NCI-H2227 (cell line): ENCODE measurements around the gene STUM.
A peak's percentile ranks its signal among the peaks of the same experiment; 100 is the strongest.
"Not testable (repeated sequence)": the region's sequence is repeated elsewhere in the genome, so short reads cannot be mapped to it uniquely, and the experiment has no call there.

Experiments used
- DNase-seq: peaks from one replicate; lab custom pipeline; 2025; ENCODE audit not compliant: unreplicated experiment; lab: John Stamatoyannopoulos, UW

STUM gene

DNA sequence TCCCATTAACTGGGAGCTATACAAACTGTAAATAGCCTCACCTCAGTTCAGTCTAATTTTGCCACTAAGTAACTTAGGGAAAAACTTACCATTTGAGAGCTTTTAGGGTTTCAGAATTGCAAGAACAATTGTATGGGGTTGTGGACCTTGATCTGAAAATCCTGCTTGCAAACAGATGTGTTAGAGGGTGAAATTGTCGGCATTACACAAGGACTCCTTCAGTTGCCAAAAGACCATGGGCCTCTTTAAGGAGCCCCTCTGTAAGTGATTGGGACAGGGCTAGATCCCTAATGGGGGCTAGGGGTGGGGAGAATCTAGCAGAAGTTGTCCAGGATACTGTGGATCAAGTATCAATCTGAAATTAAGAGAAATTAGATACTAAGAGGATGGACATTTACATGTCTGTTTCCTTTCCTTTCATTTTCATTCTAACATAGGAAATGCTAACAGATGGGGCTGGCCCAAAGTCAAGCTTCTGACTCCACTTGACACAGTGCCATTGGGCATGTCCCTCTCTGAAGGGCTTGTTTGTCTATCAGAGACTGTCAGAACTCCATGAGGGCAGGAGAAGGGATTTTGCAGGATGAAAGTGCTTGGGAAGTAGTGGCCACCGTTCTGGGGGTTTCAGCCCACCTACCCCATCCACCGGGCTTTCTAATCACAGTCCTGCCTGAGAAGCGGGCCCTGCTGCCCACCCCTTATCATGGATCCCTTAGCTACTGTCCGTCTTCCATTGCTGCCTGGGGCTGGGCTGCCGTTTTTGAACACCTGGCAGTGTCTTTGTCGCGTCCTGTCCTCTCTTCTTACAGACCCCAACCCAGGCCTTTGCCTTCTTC, 54.7 kb downstream of the STUM start:
- DNase-seq: no peak

DNA sequence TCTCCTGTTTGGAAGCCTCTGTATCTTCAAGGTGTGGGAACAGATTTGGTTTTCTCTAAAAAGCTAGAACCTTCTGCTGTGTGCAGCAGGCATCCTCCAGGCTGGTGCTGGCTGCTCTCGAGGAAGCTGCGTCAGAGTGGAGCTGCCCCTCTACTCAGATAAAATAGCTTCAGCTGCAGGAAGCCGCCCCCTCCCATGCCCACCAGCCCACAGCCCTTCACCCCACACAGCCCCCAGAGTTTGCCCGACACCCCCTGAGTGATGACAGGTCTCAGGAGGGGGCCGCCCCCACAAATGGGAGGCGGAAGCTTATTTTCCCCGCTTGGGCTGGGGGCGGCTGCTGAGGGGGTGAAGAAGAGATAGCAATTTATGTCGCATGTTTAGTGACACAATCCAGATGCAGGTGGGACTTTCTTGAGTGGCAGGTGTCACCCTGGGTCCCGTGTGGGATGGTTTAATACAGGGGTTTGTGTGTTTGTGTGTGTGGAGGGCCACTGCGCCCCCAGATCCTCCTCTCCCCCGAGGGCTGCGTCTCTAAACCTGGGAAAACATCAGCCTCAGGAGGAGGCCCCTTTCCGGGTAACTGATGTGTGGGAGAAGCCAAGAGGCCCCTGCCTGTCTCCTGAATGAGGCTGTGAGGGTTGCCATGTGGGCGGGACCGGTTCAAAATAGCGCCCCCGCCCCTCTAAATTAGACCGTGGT, 55.4 kb downstream of the STUM start:
- peak; percentile 5 for DNase-seq

DNA sequence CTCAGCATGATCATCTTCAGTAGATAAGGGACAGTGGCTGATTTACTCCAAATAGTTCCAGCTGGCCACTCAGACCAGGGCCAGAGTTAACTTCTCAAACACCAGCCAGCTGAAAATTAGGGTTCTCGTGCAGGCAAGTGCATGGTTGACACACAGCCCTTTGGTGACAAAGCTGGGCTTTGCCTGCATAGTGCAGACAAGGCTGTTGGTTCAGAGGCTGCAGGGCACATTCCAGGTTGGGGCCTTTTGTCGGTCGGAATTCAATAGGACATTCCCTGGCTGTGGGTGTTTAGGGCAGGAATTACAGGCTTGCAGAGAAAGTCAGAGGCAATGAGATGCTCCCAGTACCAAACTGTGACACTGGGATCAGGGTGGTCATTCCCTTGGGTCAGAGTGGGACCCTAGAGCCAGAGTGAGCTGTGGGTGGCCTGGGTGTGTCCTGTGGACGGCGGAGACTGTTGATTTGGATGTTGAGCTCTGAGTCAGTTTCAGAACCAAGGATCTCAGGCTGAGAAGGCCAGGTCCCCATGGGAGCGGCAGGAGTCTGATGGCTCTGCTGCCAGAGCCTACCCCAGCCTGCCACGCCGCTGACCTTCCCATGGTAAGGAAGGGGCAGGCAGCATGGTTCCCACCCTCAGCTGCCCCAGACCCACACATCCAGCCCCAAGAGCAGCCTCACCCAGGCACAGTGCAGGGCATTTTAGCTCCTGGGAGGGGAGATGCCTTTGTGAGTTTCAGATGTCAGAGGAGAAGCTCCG, 56.2 kb downstream of the STUM start:
- DNase-seq: no peak

DNA sequence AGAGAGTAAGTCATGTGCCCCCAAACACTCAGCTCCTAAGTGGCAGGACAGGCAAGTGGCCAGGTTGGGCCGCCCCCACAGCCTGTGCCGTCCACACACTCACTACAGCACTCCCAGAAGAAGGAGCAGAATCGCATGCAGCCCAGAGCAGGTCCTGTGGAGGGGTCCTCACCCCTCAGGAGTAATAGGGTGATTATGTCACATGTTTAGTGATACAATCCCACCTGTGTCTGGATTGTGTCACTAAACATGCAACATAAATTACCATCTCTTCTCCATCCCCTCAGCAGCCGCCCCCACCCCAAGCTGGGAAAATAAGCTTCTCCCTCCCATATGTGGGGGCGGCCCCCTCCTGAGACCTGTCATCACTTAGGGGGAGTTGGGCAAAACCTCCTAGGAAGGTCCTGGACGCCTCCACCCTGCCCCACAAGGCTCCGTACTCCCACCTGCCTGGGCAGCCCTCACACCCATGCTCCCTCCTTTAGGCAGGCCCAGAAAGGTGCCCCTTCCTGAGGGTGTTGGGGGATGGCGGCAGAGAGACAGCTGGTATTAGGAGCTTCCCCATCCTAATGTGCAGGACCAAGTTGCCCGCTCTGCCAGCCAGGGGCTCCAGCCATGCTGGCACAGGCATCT, 56.9 kb downstream of the STUM start:
- no peak for DNase-seq

DNA sequence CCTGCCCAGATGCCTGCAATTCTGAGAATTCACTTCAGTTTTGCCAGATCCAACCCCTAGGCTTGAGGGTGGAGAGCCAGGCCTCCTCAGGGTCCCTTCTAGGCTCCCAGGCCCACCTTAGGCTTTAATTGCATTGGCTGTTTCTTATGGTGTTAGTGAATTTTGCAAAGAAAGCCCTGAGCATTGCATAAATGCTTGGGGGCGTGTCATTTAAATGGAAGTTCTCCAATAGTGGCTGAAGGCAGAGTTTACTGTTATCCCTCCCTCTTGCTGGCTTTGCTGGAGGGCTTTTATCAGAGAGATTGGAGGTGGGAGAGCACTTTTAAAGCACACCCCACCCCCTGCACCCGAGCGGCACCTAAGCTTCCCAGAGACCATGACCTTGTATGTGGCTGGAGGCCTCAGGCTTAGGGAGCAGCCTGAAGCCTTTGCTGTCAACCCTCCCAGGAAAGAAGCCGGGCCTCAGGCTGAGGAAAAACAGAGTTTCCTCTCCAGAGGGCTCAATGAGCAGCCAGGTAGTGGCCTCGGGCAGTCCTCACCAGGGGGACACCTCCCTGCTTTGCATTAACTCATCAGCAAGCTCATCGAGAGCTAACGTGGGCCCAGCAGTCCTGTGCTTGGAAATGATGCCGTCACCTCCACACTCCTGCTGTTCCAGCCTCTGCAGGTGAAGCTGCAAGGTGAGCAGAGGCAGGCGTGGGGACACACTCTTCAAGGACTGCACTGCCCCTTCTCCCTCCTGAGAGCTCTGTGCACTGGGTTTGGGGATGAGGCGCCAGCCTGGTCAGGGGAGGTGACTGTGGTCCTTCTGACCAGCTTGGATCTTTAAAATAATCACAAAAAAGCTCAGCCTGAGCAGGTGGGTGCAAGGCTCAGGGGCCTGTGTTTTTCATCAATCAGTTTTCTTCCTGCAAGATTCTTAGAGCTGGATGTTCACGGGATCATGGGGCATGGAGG, 58.0 kb downstream of the STUM start:
- no peak for DNase-seq

DNA sequence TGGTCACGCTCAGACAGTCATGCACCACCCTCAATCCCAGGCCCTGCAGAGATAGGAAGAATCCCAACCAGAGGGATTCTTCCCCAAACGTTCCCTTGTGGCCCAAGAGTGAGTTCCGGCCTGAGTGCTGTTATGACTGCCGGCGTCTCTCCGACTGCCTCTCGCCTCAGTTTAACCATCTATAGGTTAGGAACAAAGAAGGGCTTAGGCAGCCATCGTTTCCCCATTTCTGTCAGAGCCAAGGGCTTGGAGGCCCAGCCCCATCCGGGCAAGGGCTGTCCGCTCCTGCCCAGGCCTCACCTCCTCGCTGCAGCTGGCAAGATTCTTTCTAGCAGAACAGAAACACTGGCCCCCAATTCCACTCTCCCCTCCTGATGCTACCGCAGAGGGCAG, 58.7 kb downstream of the STUM start:
- no peak for DNase-seq

DNA sequence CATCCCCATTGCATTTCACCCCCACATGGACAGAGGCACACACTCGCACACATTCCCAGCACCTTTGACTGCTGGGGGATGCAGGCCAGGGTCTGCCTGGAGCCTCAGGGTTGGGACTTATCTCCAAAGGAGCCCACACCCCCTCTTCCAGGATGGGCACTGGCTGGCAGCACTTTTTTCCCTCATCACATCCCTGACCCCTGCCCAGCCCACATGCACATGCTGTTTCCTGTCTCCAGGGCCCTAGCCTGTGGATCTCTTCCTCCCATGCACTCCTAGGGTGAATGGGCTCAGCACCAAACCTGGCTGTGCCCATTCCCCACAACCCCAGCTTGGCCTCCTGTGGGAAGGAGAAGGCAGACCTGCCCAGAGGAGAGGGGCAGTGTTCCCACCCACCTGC, 59.3 kb downstream of the STUM start:
- no peak for DNase-seq

DNA sequence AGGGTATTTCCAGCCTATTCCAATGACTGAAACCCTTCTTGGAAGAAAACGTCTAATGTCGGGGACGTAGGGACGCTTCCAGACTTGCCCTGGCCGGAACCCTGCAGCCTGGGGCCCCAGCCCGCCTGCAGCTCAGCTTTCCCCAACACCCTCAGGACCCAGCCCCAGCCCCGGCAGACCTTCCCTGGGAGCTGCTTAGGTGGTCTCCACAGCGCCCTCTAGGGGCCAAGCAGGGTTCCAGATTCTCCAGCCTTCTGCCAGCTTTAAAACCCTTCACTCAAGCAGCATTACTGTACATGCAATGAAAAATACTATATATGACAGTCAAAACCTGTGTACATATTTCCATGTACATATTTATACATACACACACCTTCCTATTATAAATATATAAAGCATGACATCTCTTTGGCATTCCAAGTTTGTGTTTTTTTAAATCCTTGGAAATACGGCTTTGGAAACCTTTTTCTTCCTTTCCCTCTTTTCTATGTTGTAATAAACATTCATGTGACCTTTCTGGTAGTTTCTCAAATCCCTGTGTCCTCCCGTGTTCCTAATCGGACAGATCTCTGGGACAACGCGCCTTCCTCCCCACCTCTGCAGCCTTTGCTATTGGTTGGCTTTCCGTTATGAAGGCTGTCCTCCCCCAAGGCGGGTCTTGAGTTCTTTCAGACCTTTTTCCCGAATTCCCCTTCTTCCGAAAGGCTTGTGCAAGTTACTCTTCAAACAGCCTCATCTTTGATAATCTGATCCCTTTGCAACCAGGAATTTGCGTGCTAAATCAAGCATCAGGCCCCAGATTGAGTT, 60.3 kb downstream of the STUM start:
- peak; percentile 74 for DNase-seq

DNA sequence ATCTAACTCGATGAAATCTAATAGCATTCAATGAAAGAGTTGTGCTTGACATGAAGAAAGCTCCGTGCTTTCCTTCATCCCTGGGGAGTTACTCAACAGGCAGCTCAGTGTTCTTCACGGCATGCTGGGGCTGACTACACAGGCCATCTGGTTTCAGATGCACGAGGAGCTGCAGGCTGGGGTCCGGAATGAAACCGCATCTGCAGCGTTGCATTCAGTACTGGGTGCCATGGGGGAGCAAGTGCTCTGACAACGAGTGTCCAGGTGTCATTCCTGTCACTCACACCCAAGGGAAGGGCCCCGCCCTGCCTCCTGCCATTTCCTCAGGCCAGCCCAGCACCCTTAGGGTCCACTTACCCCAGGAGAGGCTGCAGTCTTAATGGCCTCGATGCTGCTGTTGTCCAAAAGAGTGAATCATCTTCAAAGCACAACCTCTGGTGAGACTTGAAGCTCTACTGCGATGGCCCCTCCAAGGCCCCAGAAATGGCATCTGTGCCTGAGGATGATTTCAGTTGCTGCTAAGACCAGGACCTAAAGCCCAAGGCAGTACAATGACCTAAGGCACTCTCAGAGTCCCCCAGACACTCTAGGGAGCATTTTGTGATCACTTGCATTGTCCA, 61.4 kb downstream of the STUM start:
- DNase-seq: no peak

DNA sequence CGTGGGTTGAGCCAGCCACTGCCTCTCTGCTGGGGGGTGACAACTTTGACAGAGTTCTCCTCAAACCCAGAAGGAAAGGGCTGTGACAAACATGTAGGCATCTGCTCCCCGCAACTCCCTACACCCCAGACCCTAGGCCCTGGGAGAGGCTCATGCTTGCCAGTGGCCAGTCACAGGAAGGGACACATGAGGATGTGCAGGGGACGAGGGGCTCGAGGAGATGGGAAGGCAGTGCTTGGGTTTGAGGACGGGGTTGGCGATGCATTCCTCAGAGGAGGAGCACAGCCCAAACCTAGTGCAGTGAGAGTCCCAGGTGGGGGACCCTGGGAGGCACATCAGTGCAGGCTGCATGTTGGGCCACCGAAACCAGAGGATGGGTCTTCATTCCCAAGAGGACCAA, 62.1 kb downstream of the STUM start:
- DNase-seq: no peak

DNA sequence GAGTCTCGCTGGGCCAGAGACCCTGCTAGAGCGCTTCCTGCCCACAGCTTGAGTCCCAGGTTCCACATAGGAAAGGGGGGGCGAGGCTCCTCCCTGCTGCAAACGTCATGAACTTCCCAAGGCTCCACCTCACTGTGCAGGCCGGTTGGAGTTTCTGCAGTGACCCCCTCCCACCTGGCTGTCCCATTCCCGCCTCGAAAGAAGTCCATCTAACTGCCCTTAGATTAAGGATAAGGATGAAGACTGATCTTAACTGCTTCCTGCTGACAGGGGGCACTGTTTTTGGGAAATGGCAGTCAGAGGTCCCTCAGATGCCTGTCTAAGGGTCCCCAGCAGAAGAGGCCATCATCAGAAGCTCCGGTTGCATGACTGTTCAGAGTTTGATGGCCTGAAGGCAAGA, 62.7 kb downstream of the STUM start:
- DNase-seq: no peak

DNA sequence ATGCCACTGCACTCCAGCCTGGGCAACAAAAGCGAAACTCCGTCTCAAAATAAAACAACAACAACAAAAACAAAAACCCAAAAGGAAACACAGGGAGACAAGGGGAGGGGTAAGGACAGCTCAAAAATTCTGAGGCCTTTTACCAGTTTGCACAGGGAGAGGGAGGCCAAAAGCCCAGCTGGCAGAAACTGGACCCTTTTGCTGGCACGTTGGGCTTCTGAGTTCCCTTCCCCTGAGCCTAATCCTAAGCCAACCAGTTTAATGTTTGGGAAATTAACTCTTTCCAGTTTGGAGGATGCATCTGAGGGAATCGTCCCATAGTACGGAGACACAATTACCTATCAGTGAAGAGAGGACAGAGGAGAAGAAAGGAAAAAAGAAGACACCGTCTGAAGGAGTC, 63.4 kb downstream of the STUM start:
- not testable (repeated sequence) for DNase-seq

DNA sequence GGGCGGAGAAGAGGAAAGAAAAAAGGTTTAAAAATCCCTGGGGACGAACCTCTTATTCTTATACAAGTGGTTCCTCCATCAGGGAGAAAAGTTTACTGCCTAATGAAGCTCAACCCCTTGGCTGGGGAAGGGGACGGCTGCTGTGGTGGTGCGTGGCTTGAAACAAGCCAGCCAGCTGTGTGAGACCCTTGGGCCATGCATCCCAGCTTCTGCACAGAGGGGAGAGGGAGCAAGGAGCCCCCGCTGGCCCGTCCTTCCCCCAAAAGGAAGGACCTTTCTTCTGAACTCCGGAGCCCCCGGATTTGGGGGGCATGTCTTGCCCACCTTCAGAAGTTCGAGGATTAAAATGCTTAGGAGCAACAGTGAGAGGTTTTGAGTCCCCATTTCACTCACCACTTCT, 67.3 kb downstream of the STUM start:
- DNase-seq: no peak

DNA sequence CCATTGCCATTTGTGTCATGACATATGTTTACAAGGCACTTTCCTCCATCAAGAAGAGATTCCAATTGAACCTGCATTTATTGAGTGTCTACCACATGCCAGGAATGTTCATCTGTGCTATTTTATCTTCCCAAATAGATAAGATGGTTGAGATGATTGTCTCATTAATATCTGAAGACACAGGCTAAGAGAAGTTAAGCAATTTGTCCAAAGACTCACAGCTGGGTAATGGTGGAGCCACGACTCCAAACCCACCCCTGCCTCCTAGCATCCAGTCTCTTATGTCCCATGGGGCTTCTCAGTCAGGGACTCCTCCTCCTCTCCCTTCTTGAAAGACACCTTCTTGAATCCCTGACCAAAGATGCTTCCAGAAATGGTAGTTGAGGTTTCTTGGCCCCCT, 68.1 kb downstream of the STUM start:
- DNase-seq: no peak

DNA sequence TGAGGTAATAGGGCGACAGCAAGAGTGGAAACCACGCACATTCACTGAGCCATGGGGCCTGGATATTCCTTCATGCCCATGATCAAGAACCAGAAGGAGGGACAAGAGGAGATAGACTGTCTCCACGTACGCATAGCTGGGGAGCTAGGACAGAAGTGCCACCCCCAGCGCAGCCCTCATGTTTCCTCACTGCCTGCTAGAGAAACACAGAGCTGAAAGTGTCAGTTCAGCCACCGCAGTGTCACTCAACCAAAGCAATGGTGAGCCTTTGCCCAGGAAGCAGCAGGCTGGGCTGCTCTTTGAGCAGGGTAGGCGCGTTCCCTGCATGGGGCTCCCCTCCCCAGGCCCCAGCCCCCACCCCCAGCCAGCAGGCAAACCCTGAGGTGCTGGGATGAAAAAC, 68.5 kb downstream of the STUM start:
- DNase-seq: no peak

DNA sequence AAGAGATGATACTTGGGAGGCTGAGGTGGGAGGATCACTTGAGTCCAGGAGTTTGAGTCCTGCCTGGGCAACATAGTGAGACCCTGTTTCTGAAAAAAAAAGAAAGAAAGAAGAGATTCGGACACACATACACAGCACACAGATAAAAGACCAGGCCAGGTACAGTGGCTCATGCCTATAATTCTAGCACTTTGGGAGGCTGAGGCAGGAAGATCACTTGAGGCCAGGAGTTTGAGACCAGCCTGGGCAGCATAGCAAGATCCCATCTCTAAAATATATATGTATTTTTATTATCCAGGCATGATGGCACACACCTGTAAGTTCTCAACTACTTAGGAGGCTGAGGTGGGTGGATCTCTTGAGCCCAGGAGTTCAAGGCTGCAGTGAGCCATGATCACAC, 69.2 kb downstream of the STUM start:
- not testable (repeated sequence) for DNase-seq

DNA sequence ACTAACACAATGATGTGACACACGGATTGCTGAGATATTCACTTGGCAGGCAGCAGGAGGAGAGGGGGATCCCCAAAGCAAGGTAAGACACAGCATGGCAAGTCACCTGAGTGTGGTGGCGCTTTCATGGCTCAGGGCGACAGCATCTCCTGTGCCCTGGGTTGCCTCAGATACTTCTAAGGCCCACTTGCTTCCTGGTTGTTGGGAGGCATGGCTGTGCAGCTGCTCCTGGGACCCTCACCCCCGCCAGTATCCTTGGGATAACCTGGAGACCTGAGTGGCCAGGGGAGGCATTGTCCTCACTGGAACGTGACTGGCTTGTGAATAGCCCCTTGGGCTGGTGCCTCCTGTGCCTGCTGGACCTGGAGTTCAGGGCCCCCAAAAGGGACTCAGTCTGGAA, 69.8 kb downstream of the STUM start:
- DNase-seq: no peak

DNA sequence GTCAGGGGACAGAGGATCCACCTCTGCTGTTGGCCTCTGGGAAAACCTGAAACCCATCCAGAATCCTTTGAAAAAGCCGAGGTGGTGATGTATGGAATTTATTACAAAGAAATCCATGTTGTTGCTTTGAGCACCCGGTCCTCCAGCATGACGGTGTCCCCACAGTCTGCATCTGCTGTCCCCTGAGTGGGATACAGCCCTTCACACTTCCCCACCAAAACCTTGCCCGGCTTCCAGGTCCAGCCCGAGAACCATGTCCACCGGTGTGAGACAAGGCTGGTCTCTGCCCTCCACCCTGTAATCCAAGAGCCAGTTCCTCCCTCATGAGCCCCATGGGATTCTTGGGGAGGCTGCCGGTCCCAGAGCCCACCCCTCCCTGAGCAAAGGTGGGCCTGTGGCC, 70.5 kb downstream of the STUM start:
- no peak for DNase-seq

DNA sequence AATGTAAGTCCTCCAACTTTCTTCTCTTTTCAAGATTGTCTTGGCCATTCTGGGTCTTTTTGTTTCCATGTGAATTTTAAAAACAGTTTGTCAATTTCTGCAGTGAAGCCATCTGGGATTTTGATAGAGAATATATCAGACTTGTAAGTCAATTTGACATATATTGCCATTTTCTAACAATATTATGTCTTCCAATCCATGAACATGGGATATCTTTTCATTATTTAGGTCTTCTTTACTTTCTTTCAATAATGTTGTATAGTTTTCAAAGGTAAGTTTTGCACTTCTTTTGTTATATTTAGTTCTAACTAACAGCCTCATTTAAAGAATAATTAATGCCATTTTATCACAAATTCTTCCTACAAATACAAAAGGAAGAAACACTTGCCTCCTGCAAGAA, 73.4 kb downstream of the STUM start:
- no peak for DNase-seq
